ENCODE measurements around the gene RFXANK. TPM values are rescaled to one million over a fixed set of nuclear protein-coding genes. Genes with fewer than 3 reads are reported as not detected.

The RFXANK gene
- polyA plus RNA-seq, 2 of the 4 experiments (the other 2 are of a cell fraction) = 23.4 to 30.6 TPM

GRCh38 chr19:19206938-19207337, 14.9 kb downstream of the RFXANK start (continued):
- TF ChIP-seq CTCF (IDR thresholded peaks at IDR 0.05) (no peak), NR3C1 (IDR thresholded peaks at IDR 0.05) (no peak)

- H3K4me2 ChIP-seq = no peak overlapping the region
- no peak overlapping the region for H3K4me3 ChIP-seq
- H3K27ac ChIP-seq = no peak overlapping the region
- ATAC-seq (no peak), DNase-seq (ENCODE audit: low read depth in 1 of 2, low spot score in 1 of 2) (no peak), FAIRE-seq (no peak)
- CTCF ChIA-PET = interaction anchor here (1.0 to 1.2 kb wide), 2 partner anchors 12 to 14 kb away, joined by 3 read pairs; no protein-coding TSS in a partner anchor
- POLR2A ChIA-PET = interaction anchor here (0.6 kb wide), 1 partner anchor 14 kb away, joined by 3 read pairs; no protein-coding TSS in a partner anchor
- no peaks in the 10 kb centered on the region for H3K9me3 ChIP-seq
- H3K4me1 ChIP-seq = no peaks in the 10 kb centered on the region
- WGBS (ENCODE audit: missing lambda C conversion rate) = 83% methylated on average over 3 of the region's 8 CpGs
- no peak for TF ChIP-seq MAX (IDR thresholded peaks at IDR 0.05)
- TF ChIP-seq ZFP36 (IDR thresholded peaks at IDR 0.05; ENCODE audit: borderline replicate concordance, partially characterized antibody) = no peak
- TF ChIP-seq RFX5 (IDR thresholded peaks at IDR 0.05) = no peak
- TF ChIP-seq EHMT2 (IDR thresholded peaks at IDR 0.05; ENCODE audit: low read depth) = no peak
- no peak for TF ChIP-seq MYC (IDR thresholded peaks at IDR 0.05; ENCODE audit: borderline replicate concordance, low read length)
- TF ChIP-seq HOXB13 (CRISPR knock-in tag; IDR thresholded peaks at IDR 0.05; ENCODE audit: low read depth) = no peak
- no peak for TF ChIP-seq FOXS1 (CRISPR knock-in tag; IDR thresholded peaks at IDR 0.05)
Measured at GRCh38 chr19:19207637-19208572, 15.8 kb downstream of the RFXANK start.

GRCh38 chr19:19209372-19209771, 17.3 kb downstream of the RFXANK start:
- WGBS (ENCODE audit: missing lambda C conversion rate) = 19% methylated on average over 9 of the region's 9 CpGs
- Histone ChIP-seq H3K4me2 (no peak overlapping the region), H3K4me1 (no peaks in the 10 kb centered on the region), H3K4me3 (no peak overlapping the region), H3K27ac (no peak overlapping the region), H3K9me3 (no peaks in the 10 kb centered on the region)
- ATAC-seq (0 out of 6 replicates have a peak, but pooled peaks of 1 of the 2 experiments have one; percentile 22), DNase-seq (ENCODE audit: low read depth in 1 of 2, low spot score in 1 of 2) (no peak), FAIRE-seq (no peak)
- ChIA-PET POLR2A (no interaction called here), CTCF (no interaction called here)
- TF ChIP-seq CTCF (IDR thresholded peaks at IDR 0.05) = no peak
- no peak for TF ChIP-seq JUN (IDR thresholded peaks at IDR 0.05)
- no peak for TF ChIP-seq HEYL (CRISPR knock-in tag; IDR thresholded peaks at IDR 0.05)
- no peak for TF ChIP-seq NPAS2 (CRISPR knock-in tag; IDR thresholded peaks at IDR 0.05; ENCODE audit: borderline replicate concordance)
- no peak for TF ChIP-seq EHMT2 (IDR thresholded peaks at IDR 0.05; ENCODE audit: low read depth)
- TF ChIP-seq FOSL2 (IDR thresholded peaks at IDR 0.05) = no peak
- no peak for TF ChIP-seq FOSL2 (CRISPR knock-in tag; IDR thresholded peaks at IDR 0.05)
- no peak for TF ChIP-seq ZSCAN20 (CRISPR knock-in tag; IDR thresholded peaks at IDR 0.05)
- TF ChIP-seq TFCP2L1 (CRISPR knock-in tag; IDR thresholded peaks at IDR 0.05) = no peak
